Ishikawa (cell line): ENCODE results near the gene NDUFA11.

Experiments used
- CEBPB ChIP-seq: IDR thresholded peaks from 2 replicates; pipeline ENCODE4 v1.6.1; 2012
- CREB1 ChIP-seq: IDR thresholded peaks from 2 replicates; pipeline ENCODE4 v1.6.1; 2012; ENCODE audit warnings: low read depth
- EGR1 ChIP-seq: IDR thresholded peaks from 2 replicates; pipeline ENCODE4 v1.6.1; 2012
- EP300 ChIP-seq: IDR thresholded peaks from 2 replicates; pipeline ENCODE4 v1.6.1; 2012; ENCODE audit warnings: borderline replicate concordance
- FOXM1 ChIP-seq: IDR thresholded peaks from 2 replicates; pipeline ENCODE4 v1.6.1; 2012; ENCODE audit warnings: low read depth, borderline replicate concordance
- MAX ChIP-seq: IDR thresholded peaks from 2 replicates; pipeline ENCODE4 v1.6.1; 2012
- NFIC ChIP-seq: IDR thresholded peaks from 2 replicates; pipeline ENCODE4 v1.6.1; 2012
- RAD21 ChIP-seq: IDR thresholded peaks from 2 replicates; pipeline ENCODE4 v1.6.1; 2012; ENCODE audit warnings: low read depth
- REST ChIP-seq: IDR thresholded peaks from 2 replicates; pipeline ENCODE4 v1.6.1; 2012; ENCODE audit warnings: low read depth, mild to moderate bottlenecking
- TAF1 ChIP-seq: IDR thresholded peaks from 2 replicates; pipeline ENCODE4 v1.6.1; 2012; ENCODE audit warnings: low read depth, mild to moderate bottlenecking
- TCF12 ChIP-seq: IDR thresholded peaks from 2 replicates; pipeline ENCODE4 v1.6.1; 2012; ENCODE audit warnings: low read depth
- TEAD4 ChIP-seq: IDR thresholded peaks from 2 replicates; pipeline ENCODE4 v1.6.1; 2012
- USF1 ChIP-seq: IDR thresholded peaks from 2 replicates; pipeline ENCODE4 v1.6.1; 2012
- YY1 ChIP-seq: IDR thresholded peaks from 2 replicates; pipeline ENCODE4 v1.6.1; 2012; ENCODE audit warnings: low read depth
- ZBTB7A ChIP-seq: IDR thresholded peaks from 2 replicates; pipeline ENCODE4 v1.6.1; 2012; ENCODE audit warnings: low read depth

NDUFA11 gene

GRCh38 chr19:5950741-5951140, 47.2 kb upstream of the NDUFA11 start:
- no peak for TF ChIP-seq ZBTB7A
- TF ChIP-seq EP300: no peak
- no peak for TF ChIP-seq RAD21
- no peak for TF ChIP-seq REST
- TF ChIP-seq YY1: no peak
- TF ChIP-seq TEAD4: no peak
- TF ChIP-seq CEBPB: no peak
- no peak for TF ChIP-seq NFIC
- no peak for TF ChIP-seq CREB1
- no peak for TF ChIP-seq TAF1
- no peak for TF ChIP-seq MAX
- no peak for TF ChIP-seq FOXM1
- no peak for TF ChIP-seq TCF12
- TF ChIP-seq USF1: no peak
- no peak for TF ChIP-seq EGR1

GRCh38 chr19:5949792-5950305, 46.3 kb upstream of the NDUFA11 start:
- TF ChIP-seq TCF12: no peak
- TF ChIP-seq NFIC: no peak
- no peak for TF ChIP-seq MAX
- no peak for TF ChIP-seq TAF1
- TF ChIP-seq RAD21: no peak
- no peak for TF ChIP-seq REST
- TF ChIP-seq CEBPB: no peak
- no peak for TF ChIP-seq EGR1

GRCh38 chr19:5948752-5949564, 45.4 kb upstream of the NDUFA11 start:
- no peak for TF ChIP-seq MAX
- TF ChIP-seq EP300: no peak

- TF ChIP-seq EGR1 (no peak), NFIC (no peak), REST (no peak), CEBPB (no peak), CREB1 (no peak), EP300 (no peak), TAF1 (no peak), RAD21 (no peak), YY1 (no peak), USF1 (no peak), ZBTB7A (no peak), TCF12 (no peak), FOXM1 (no peak), MAX (no peak), TEAD4 (no peak)
Measured at GRCh38 chr19:5947435-5947834, 43.8 kb upstream of the NDUFA11 start.
